Measurements from ENCODE around the gene MYBPH.

The MYBPH gene

GRCh38 chr1:203148579-203148978 is 27.0 kb downstream of the MYBPH start:
- DNase-seq (ENCODE audit: low spot score), result no peak

- DNase-seq (ENCODE audit: low spot score), result no peak
Measured at GRCh38 chr1:203148127-203148526, 27.5 kb downstream of the MYBPH start.

GRCh38 chr1:203147376-203147775 is 28.2 kb downstream of the MYBPH start:
- no peak for DNase-seq (ENCODE audit: low spot score)

GRCh38 chr1:203146537-203146936 is 29.1 kb downstream of the MYBPH start:
- DNase-seq (ENCODE audit: low spot score), result no peak

GRCh38 chr1:203146042-203146369 is 29.6 kb downstream of the MYBPH start:
- no peak for DNase-seq (ENCODE audit: low spot score)

GRCh38 chr1:203145321-203146041 is 30.1 kb downstream of the MYBPH start:
- no peak for DNase-seq (ENCODE audit: low spot score)

GRCh38 chr1:203144661-203145060 is 31.0 kb downstream of the MYBPH start:
- DNase-seq (ENCODE audit: low spot score), result no peak

GRCh38 chr1:203143641-203144040 is 32.0 kb downstream of the MYBPH start:
- no peak for DNase-seq (ENCODE audit: low spot score)

- no peak for DNase-seq (ENCODE audit: low spot score)
Measured at GRCh38 chr1:203142684-203143408, 32.8 kb downstream of the MYBPH start.

GRCh38 chr1:203142124-203142523 is 33.5 kb downstream of the MYBPH start:
- no peak for DNase-seq (ENCODE audit: low spot score)

GRCh38 chr1:203140743-203141520 is 34.7 kb downstream of the MYBPH start:
- DNase-seq (ENCODE audit: low spot score), result no peak

- no peak for DNase-seq (ENCODE audit: low spot score)
Measured at GRCh38 chr1:203139976-203140475, 35.6 kb downstream of the MYBPH start.

GRCh38 chr1:203138066-203138465 is 37.6 kb downstream of the MYBPH start:
- no peak for DNase-seq (ENCODE audit: low spot score)

- DNase-seq (ENCODE audit: low spot score), result no peak
Measured at GRCh38 chr1:203137324-203137723, 38.3 kb downstream of the MYBPH start.

GRCh38 chr1:203136409-203137042 is 39.1 kb downstream of the MYBPH start:
- DNase-seq (ENCODE audit: low spot score), result no peak

GRCh38 chr1:203135636-203136305 is 39.9 kb downstream of the MYBPH start:
- DNase-seq (ENCODE audit: low spot score), result no peak

- no peak for DNase-seq (ENCODE audit: low spot score)
Measured at GRCh38 chr1:203133970-203134725, 41.5 kb downstream of the MYBPH start.

GRCh38 chr1:203131548-203132200 is 44.0 kb downstream of the MYBPH start:
- DNase-seq (ENCODE audit: low spot score), result no peak

- DNase-seq (ENCODE audit: low spot score), result no peak
Measured at GRCh38 chr1:203130358-203130985, 45.2 kb downstream of the MYBPH start.

Data from RKO (cell line).